Astrocyte of the spinal cord (primary cell): ENCODE measurements around the gene PCDHGA6.
"Not testable (repeated sequence)": the region's sequence is repeated elsewhere in the genome, so short reads cannot be mapped to it uniquely, and the experiment has no call there.

Experiments
- DNase-seq: peaks from one replicate; pipeline ENCODE4 v3.0.0; 2011; ENCODE audit warnings: low read depth, low spot score
- H3K4me3 ChIP-seq: 2 replicates; pipeline ENCODE4 v1.5.1; 2011; ENCODE audit warnings: low read depth, mild to moderate bottlenecking, low read length, moderate library complexity
- in situ Hi-C: cut with HindIII; loops from 2 replicates; pipeline ENCODE4 v1.10.0; 2017; ENCODE audit warnings: low sequenced_read_pairs
- TF ChIP-seq, protein P1 (sequence below): IDR thresholded peaks from 2 replicates; pipeline ENCODE4 v1.5.1; 2012; ENCODE audit warnings: low read depth, mild to moderate bottlenecking, low read length, inconsistent platforms

PCDHGA6 gene

DNA sequence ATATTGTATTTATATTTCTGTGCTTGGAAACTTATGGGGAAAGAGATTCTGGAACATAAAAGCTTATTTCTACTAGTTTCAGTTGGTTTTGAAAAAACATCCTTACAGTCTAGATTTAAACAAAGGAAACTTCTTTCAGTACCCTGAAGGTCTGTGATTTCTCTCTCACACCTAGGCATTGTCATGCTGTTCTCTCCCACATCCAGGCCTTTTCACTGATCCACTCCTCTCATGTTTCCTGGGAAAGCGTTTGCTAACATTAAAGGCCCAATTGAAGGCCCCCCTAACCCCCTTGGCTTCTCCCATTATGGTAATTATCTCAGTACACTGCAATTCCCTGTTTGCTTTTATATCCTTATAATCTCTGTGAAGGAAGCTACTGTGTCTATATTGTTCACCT, 30.9 kb upstream of the PCDHGA6 start:
- in situ Hi-C loops, result no loop called here
- H3K4me3 ChIP-seq, result no peak overlapping the region
- no peak for DNase-seq
- TF ChIP-seq, protein P1, sequence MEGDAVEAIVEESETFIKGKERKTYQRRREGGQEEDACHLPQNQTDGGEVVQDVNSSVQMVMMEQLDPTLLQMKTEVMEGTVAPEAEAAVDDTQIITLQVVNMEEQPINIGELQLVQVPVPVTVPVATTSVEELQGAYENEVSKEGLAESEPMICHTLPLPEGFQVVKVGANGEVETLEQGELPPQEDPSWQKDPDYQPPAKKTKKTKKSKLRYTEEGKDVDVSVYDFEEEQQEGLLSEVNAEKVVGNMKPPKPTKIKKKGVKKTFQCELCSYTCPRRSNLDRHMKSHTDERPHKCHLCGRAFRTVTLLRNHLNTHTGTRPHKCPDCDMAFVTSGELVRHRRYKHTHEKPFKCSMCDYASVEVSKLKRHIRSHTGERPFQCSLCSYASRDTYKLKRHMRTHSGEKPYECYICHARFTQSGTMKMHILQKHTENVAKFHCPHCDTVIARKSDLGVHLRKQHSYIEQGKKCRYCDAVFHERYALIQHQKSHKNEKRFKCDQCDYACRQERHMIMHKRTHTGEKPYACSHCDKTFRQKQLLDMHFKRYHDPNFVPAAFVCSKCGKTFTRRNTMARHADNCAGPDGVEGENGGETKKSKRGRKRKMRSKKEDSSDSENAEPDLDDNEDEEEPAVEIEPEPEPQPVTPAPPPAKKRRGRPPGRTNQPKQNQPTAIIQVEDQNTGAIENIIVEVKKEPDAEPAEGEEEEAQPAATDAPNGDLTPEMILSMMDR, result no peak

DNA sequence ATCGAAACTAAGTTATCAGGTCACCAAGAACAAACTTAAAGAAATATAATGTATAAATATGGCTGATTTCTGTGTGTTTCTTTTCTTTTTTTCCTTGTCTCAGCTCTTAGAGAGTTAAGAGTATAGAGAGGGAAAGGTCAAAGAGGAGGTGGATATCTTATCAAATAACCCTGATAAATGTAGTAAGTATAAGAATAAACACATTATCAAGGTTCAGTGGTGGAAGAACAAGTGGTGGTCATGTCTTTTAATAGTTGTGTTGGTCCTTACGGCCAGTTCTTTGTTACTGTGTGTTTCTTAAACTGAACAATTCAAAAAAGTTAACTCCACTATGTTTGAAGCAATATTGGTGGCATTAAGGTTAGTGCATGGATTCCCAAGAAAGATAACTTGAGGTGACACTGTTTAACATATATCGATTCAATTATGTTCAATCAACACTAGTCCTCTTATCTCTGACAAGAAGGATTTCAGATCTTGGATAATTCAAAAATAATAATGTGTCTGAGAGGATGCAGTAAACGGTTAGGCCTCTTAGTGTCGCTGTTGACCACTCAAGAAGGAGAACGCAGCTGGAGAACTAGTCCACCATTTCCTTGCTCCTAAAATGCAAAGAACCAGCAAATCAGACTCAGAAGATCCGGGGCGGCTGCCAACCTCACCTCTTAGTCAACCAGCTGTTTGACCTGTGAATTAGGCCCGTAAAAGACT, 30.3 kb upstream of the PCDHGA6 start, which contains the start of gene PCDHGA3:
Gene PCDHGA3 (plus strand): TSS at position 588 of the 711 bp plus-strand sequence. CDS start 205 bp downstream, outside the sequence.
- peak; percentile 62 for DNase-seq
- peak within 1 kb of the TSS; percentile 39 for H3K4me3 ChIP-seq
- in situ Hi-C loops, result no loop called here
- TF ChIP-seq, protein P1, result peak; percentile 49

DNA sequence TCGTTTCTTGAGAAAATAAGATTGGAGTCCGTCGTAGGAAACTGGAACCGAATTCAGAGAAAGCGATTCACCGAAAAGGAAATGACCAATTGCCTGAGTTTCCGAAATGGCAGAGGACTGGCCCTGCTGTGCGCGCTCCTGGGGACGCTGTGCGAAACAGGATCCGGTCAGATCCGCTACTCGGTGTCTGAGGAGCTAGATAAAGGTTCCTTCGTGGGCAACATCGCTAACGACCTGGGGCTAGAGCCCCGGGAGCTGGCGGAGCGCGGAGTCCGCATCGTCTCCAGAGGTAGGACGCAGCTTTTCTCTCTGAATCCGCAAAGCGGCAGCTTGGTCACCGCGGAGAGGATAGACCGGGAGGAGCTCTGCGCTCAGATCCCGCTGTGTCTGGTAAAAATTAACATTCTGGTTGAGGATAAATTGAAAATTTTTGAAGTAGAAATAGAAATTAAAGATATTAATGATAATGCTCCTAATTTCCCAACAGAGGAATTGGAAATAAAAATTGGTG, 29.7 kb upstream of the PCDHGA6 start:
- TF ChIP-seq, protein P1, result no peak
- in situ Hi-C loops, result no loop called here
- H3K4me3 ChIP-seq, result peak overlapping the region; percentile 39
- DNase-seq, result no peak

DNA sequence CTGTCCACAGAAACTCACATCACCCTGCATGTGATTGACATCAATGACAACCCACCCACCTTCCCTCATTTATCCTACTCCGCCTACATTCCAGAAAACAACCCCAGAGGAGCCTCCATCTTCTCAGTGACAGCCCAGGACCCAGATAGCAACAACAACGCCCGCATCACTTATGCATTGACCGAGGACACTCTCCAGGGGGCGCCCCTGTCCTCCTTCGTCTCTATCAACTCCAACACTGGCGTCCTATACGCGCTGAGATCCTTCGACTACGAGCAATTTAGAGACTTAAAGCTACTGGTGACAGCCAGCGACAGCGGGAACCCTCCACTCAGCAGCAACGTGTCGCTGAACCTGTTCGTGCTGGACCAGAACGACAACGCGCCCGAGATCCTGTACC, 28.4 kb upstream of the PCDHGA6 start:
- no peak for DNase-seq
- in situ Hi-C loops, result no loop called here
- TF ChIP-seq, protein P1, result no peak
- H3K4me3 ChIP-seq, result no peak overlapping the region

DNA sequence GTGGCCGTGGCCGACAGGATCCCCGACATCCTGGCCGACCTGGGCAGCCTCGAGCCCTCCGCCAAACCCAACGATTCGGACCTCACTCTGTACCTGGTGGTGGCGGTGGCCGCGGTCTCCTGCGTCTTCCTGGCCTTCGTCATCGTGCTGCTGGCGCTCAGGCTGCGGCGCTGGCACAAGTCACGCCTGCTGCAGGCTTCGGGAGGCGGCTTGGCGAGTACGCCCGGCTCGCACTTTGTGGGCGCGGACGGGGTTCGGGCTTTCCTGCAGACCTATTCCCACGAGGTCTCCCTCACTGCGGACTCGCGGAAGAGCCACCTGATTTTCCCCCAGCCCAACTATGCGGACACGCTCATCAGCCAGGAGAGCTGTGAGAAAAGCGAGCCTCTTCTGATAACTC, 27.7 kb upstream of the PCDHGA6 start:
- in situ Hi-C loops, H3K4me3 ChIP-seq, DNase-seq: not testable (repeated sequence)

DNA sequence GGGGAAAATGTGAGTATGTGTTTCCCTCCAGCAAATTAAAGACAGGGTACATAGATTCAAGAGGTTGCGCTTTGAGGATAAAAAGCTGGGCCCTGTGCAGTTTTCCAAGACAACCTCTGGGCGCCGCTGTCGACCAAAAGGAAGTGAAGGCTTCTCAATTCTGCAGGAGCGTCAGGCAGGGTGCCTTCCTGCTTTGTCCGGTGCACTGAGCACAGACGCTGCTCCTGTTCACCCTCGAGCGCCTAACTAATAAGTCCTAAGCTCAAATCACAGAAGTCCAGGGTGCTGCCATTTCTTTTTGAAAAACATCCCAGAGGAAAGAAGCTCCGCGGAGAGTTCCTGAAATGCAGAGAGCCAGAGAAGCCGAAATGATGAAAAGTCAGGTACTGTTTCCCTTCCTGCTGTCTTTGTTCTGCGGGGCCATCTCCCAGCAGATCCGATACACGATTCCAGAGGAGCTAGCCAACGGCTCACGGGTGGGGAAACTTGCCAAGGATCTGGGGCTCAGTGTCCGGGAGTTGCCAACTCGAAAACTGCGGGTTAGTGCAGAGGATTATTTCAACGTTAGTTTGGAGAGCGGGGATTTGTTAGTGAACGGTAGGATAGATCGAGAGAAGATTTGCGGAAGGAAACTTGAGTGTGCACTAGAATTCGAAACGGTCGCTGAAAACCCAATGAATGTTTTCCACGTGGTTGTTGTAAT, 23.6 kb upstream of the PCDHGA6 start, which contains the start of gene PCDHGB1:
Gene PCDHGB1 (plus strand): TSS at position 183 of the 703 bp plus-strand sequence. CDS start 162 bp downstream, at position 345.
- peak; percentile 53 for DNase-seq
- in situ Hi-C loops, result no loop called here
- peak within 1 kb of the TSS; percentile 32 for H3K4me3 ChIP-seq
- TF ChIP-seq, protein P1, result peak; percentile 57

DNA sequence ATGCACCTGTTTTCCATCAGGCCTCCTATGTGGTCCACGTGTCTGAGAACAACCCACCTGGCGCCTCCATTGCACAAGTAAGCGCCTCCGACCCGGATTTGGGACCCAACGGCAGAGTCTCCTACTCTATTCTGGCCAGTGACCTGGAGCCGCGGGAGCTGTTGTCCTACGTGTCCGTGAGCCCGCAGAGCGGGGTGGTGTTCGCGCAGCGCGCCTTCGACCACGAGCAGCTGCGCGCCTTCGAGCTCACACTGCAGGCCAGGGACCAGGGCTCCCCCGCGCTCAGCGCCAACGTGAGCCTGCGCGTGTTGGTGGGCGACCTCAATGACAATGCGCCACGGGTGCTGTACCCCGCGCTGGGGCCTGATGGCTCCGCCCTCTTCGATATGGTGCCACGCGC, 22.1 kb upstream of the PCDHGA6 start:
- no peak overlapping the region for H3K4me3 ChIP-seq
- no peak for DNase-seq
- TF ChIP-seq, protein P1, result no peak
- in situ Hi-C loops, result no loop called here
